Activated T-helper 9 cell treated with anti-CD3 and anti-CD28 coated beads, Interleukin-2, amount 50 U/mL, for 16 hours (primary cell): ENCODE data around the gene AMOTL2.
A peak's percentile ranks its signal among the peaks of the same experiment; 100 is the strongest.

ENCODE experiments used
- DNase-seq: peaks from one replicate; pipeline ENCODE4 v3.0.0-alpha.2; 2020; ENCODE audit warnings: low read depth

Gene AMOTL2

DNA sequence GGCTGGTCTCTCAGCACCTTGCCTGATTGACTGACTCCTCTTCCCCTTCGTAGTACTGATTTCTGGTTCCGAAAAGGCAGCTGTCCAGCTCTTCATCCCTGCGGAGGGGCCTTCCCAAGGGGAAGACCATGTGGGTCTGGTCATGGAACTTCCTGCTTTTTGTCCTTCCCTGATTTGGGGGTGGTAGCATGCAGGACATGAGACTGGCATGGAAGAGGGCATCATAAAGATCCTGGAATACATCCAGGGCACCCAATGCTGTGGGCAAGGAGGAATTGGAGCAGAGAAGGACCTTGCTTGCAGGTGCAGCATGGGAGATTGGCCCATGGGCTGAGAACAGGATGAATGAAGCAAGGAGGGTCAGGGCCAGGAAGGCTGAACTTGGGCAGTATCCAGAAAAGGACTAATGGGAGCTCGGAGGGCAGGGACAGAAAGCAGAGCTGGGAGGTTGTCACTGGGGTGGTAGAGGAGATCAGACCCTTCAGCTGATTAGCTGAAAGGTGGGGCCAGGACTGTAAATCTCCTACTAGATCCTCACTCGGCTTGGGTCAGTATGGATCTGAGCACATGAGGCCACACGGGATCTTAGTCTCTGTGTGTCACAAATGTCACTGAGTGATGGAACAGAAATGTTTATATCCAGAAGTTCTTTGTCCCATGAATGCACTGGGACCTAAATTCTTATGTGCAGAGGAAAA is 59.5 kb downstream of the AMOTL2 start:
- DNase-seq = no peak

DNA sequence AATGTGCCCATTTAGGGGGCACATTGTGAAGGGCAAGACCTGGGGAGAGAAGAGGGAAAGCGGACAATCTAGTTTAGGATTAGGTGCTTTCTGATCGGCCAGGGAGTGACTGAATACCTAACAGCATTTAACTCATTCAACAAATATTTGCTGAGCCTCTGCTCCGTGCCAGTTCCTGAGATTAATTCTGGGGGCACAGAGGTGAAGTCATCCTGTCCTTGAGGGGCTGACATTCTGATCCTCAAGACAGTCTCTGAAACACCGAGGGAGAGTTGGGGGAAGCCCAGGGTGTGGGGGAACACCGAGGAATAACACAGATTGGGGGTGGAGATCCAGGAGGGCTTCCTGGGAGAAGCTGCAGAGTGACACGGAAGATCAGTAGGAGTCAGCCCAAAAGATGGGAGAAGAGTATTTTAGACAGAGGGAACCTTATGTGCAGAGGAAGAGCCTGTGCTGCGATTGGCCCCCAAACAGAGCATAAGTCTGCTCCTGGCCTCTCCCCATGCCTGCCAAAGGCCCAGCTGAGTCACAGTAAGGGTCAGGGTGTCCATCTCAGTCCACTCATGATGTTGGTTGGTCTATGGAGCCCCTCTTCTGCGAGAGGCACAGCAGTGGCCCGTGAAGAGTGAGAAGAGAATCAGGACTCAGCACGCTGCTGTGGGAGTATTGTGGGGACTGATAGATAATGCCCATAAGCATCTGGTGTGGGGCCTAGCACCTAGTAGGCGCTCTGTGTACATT is 60.2 kb downstream of the AMOTL2 start:
- DNase-seq = no peak

- DNase-seq = no peak
These were observed 61.1 kb downstream of the AMOTL2 start for GRCh38 chr3:134312873-134313846.

DNA sequence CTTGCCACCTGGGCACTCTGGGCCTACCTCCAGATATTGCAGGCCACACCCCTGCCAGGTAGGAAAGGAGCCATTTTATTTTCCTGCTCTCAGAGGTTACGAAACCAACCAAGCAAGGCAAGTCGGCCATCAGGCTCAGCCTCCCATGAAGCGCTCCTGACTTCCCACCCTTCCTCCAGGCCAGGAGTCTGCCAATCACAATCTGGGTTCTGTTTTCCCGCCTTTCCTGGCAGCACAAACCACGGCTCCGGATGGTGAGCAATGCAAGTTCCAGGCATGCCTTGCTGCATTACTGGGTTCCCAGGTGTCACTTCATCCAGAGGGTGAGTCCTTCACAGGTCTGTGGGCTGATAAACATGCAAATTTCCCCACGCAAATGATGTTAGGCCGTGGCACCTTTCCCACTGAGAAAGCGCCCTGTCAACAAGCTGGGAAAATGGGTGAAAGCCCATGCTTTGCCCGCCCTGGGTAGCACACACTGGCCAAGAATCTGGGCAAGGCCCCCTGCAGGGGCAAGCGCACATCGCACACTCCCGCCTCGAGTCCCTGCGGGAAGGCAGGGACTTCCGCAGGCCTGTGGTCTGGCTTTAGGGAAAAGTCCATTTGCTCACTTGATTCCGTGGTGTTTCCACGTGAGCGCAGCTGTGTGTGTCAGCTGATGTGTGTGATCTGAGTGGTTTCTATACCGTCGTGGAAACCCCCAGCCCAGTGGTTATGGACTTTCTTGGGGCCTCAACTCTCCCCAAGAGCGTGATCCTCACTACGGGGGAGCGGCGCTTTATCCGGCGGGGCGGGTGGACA is 62.0 kb downstream of the AMOTL2 start:
- no peak for DNase-seq

- no peak for DNase-seq
These were observed 62.6 kb downstream of the AMOTL2 start for GRCh38 chr3:134311693-134312071.

GRCh38 chr3:134311265-134311664 is 63.0 kb downstream of the AMOTL2 start:
- DNase-seq = no peak

DNA sequence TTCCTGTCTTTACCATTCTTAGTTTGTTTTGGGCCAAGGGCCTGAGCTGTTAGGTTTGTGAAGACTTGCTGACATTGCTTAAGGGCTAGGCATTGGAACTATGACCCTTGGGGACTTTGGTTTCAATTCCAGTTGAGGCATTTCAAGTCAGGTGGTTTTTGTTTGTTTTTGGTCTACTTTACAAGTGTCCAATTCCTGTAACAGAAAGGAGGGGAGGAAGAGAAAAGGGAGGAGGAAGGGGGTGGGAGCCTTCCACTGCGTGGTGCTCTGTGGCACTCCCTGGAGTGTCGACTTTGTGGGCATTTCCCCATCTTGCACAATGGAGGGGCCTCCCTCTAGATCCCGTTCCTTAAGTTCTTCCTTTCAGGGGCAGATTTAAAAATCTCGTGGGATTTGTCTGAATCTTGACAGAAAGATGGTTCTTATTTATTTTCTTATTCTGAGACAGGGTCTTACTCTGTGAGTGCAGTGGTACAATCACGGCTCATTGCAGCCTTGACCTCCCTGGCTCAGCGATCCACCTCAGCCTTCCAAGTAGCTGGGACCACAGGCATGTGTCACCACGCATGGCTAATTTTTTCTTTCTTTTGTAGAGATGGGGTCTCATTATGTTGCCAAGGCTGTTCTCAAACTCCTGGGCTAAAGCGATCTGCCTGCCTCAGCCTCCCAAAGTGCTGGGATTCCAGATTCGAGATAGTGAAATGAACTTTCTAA is 64.1 kb downstream of the AMOTL2 start:
- no peak for DNase-seq

DNA sequence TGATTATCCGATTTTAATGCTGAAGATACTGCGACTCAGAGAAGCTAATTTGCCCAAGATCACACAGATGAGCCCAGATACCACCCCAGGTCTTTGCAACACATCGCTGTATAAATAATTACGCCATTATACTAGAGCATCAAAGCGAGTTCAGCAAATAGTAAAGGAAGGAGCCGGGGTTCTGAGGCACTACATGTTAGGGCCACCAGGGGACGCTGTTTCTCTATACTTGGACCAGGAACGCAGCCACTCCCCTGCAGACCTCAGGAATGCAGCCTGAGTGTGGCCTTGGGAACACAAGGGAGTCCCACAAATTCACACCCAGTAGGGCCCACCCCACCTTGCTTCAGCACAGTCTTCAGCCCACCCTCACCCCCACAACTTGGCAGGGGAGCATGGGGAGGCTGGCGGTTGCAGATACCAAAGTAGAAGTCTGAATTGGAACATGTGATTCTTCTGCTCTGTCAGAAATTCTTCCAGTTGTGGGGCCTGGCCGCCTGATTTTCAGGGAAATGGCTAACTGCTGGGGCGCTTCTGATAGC is 65.8 kb downstream of the AMOTL2 start:
- DNase-seq = peak; percentile 58

- DNase-seq = no peak
These were observed 66.8 kb downstream of the AMOTL2 start for GRCh38 chr3:134307425-134307824.

DNA sequence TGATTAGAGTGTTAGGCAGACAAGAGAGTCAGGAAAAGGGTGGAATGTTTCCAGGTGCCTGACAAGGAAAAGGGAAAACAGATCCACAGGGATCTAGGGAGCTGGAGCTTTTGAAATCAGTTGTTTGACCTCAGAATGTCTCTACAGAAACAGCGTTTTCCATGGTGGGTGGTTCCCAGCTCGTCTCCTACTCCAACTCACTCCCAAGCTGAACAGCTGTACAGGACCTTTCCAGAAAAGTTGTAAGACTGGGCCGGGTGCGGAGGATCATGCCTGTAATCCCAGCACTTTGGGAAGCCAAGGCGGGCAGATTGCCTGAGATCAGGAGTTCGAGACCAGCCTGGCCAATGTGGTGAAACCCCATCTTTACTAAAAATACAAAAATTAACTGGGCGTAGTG is 67.9 kb downstream of the AMOTL2 start:
- DNase-seq = no peak
